T-helper 1 cell treated with Interleukin-12 subunit alpha and Interleukin-12 subunit beta and Interleukin-4 antibody, amounts not matched to agents 30 μg/mL and 1 μg/mL, for 36 hours (primary cell): ENCODE results near the gene NFASC.

ENCODE experiments used
- H3K27ac Mint-ChIP-seq: one replicate; pipeline ENCODE4 v1.8.0; 2021; ENCODE audit warnings: mild to moderate bottlenecking, mixed read lengths
- H3K27me3 Mint-ChIP-seq: one replicate; pipeline ENCODE4 v1.8.0; 2021; ENCODE audit warnings: low read depth, mixed read lengths
- H3K36me3 Mint-ChIP-seq: one replicate; pipeline ENCODE4 v1.8.0; 2021; ENCODE audit warnings: low read depth, mixed read lengths
- H3K4me1 Mint-ChIP-seq: one replicate; pipeline ENCODE4 v1.8.0; 2021; ENCODE audit warnings: low read depth, mixed read lengths
- H3K4me3 Mint-ChIP-seq: one replicate; pipeline ENCODE4 v1.8.0; 2021; ENCODE audit warnings: mild to moderate bottlenecking, moderate library complexity, mixed read lengths
- H3K9me3 Mint-ChIP-seq: one replicate; pipeline ENCODE4 v1.8.0; 2021; ENCODE audit warnings: mixed read lengths

The NFASC gene

GRCh38 chr1:205049479-205049878 is 178.8 kb downstream of the NFASC start:
- no peaks in the 10 kb centered on the region for H3K4me1 Mint-ChIP-seq
- H3K27ac Mint-ChIP-seq: no peak overlapping the region
- H3K36me3 Mint-ChIP-seq: no peaks in the 10 kb centered on the region
- H3K4me3 Mint-ChIP-seq: no peak overlapping the region
- peaks cover 28% of the 10 kb centered on the region for H3K27me3 Mint-ChIP-seq
- no peaks in the 10 kb centered on the region for H3K9me3 Mint-ChIP-seq

DNA sequence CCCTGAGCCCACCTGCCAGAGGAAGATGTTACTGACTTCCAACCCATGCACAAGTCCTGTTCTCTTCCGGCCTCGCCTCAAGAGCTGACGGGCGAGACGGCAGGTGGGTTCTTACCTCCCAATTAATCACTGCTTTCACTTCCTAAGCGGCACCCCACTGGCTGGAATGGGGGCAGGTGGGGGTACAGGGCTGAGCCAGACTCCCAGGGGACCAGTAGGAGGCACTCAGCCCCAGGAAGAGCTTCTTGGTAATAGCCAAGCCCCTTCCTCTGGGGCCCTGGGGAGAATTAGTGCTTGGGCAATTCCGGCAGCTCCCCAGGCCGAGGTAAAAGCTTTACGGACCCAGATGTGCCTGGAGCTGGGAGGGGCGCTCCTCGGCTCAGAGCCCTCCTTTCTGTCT is 182.0 kb downstream of the NFASC start:
- no peaks in the 10 kb centered on the region for H3K36me3 Mint-ChIP-seq

GRCh38 chr1:205053296-205053695 is 182.6 kb downstream of the NFASC start:
- Mint-ChIP-seq H3K9me3 (no peaks in the 10 kb centered on the region), H3K4me1 (no peaks in the 10 kb centered on the region), H3K27me3 (peaks cover 4% of the 10 kb centered on the region), H3K4me3 (no peak overlapping the region), H3K27ac (no peak overlapping the region), H3K36me3 (no peaks in the 10 kb centered on the region)

More for the DNA sequence above, 182.0 kb downstream of the NFASC start:
- Mint-ChIP-seq H3K27me3 (peaks cover 10% of the 10 kb centered on the region), H3K4me3 (no peak overlapping the region), H3K4me1 (no peaks in the 10 kb centered on the region), H3K9me3 (no peaks in the 10 kb centered on the region), H3K27ac (no peak overlapping the region)

DNA sequence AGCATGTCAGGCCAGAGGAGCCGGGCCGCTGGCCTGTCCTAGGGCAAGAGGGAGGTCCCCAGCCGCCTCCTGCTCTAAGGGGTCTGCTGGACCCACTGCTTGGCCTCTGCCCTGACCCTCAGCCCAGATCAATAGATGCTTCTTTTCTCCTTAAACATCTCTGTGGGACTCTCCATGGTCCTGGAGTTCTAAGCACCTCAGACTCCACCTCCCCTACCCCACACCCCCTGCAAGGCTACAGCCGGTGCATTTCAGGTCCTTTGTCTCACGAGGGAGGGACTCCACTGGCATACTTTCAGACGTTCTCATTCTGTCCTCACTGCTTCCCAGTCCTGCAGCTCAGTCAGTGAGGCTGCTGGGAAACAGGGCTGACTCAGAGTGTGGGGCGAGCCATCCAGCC is 183.4 kb downstream of the NFASC start:
- Mint-ChIP-seq H3K4me1 (no peaks in the 10 kb centered on the region), H3K27ac (no peak overlapping the region), H3K4me3 (no peak overlapping the region), H3K36me3 (no peaks in the 10 kb centered on the region), H3K27me3 (no peaks in the 10 kb centered on the region), H3K9me3 (no peaks in the 10 kb centered on the region)

DNA sequence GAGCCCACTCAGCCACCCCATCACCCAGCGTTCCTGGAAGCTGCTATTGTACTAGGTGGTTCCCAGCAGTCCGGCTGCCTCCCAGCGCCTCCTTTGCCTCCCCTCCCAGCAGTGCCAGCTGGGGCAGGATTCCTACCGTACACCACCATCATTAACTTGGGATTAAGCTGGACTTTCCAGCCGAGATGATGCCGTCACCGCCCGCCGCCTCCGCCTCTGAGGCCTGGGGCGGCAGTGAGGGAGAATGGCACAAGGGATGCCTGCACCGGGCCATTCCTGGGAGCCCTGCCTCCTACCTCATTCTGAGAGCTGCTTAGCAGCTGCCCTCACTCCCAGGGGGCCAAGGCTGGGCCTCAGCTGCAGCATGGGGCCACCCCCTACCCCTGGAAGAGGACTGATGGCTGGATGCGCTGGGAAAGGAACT is 185.5 kb downstream of the NFASC start:
- Mint-ChIP-seq H3K4me3 (no peak overlapping the region), H3K36me3 (no peaks in the 10 kb centered on the region), H3K27me3 (no peaks in the 10 kb centered on the region), H3K27ac (no peak overlapping the region), H3K4me1 (no peaks in the 10 kb centered on the region), H3K9me3 (no peaks in the 10 kb centered on the region)

GRCh38 chr1:205056956-205057568 is 186.4 kb downstream of the NFASC start:
- no peaks in the 10 kb centered on the region for H3K9me3 Mint-ChIP-seq
- no peaks in the 10 kb centered on the region for H3K36me3 Mint-ChIP-seq
- H3K4me1 Mint-ChIP-seq: no peaks in the 10 kb centered on the region
- H3K27me3 Mint-ChIP-seq: no peaks in the 10 kb centered on the region
- no peak overlapping the region for H3K27ac Mint-ChIP-seq
- no peak overlapping the region for H3K4me3 Mint-ChIP-seq

GRCh38 chr1:205057808-205058575 is 187.3 kb downstream of the NFASC start:
- H3K36me3 Mint-ChIP-seq: no peaks in the 10 kb centered on the region
- no peaks in the 10 kb centered on the region for H3K9me3 Mint-ChIP-seq
- no peaks in the 10 kb centered on the region for H3K27me3 Mint-ChIP-seq
- no peaks in the 10 kb centered on the region for H3K4me1 Mint-ChIP-seq
- H3K4me3 Mint-ChIP-seq: no peak overlapping the region
- H3K27ac Mint-ChIP-seq: no peak overlapping the region

- Mint-ChIP-seq H3K4me3 (no peak overlapping the region), H3K36me3 (no peaks in the 10 kb centered on the region), H3K4me1 (peaks cover 3% of the 10 kb centered on the region), H3K9me3 (no peaks in the 10 kb centered on the region), H3K27ac (no peak overlapping the region), H3K27me3 (no peaks in the 10 kb centered on the region)
These were observed 188.2 kb downstream of the NFASC start for GRCh38 chr1:205058853-205059252.

DNA sequence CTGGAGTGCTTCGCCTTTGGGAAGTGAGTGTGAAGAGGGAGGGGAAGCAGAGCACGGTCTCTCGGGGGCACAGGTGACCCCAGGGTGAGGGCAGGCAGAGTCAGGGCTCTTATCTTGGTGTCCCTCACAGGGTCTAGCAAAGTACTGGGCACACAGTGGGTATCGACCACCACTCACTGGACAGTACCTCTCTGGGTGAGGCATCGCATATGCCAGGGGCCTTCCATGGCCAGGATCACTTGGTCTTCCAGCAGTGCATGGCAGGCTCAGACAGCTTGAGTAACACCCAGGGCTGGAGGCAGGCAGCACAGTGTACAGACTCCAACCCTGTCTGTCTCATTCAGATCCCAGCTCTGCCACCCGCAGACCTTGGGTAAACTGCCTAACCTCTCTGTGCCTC is 189.0 kb downstream of the NFASC start:
- peaks cover 4% of the 10 kb centered on the region for H3K4me1 Mint-ChIP-seq
- no peak overlapping the region for H3K4me3 Mint-ChIP-seq
- H3K9me3 Mint-ChIP-seq: no peaks in the 10 kb centered on the region
- no peak overlapping the region for H3K27ac Mint-ChIP-seq
- no peaks in the 10 kb centered on the region for H3K27me3 Mint-ChIP-seq
- no peaks in the 10 kb centered on the region for H3K36me3 Mint-ChIP-seq

DNA sequence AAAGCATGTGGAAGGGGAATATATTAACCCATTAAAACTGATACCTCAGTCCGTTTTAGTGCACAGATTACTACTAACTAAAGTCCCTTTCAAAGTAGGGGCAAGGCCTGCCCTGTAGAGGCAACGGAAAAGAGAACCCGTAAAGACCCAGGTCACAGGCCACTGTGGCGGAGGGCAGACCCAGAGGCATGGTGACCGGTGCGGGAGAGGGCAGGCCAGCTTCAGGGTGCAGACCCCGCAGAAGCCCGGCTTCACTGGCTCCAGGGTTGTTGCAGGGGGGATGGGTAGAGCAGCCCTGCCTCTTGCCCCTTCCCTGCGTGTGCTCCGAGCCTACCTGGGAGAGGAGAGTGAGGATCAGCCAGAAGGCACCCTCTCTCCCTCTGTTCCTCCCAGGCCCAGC is 190.1 kb downstream of the NFASC start:
- Mint-ChIP-seq H3K4me1 (peaks cover 4% of the 10 kb centered on the region), H3K36me3 (no peaks in the 10 kb centered on the region), H3K27me3 (no peaks in the 10 kb centered on the region), H3K9me3 (no peaks in the 10 kb centered on the region), H3K4me3 (no peak overlapping the region), H3K27ac (no peak overlapping the region)

DNA sequence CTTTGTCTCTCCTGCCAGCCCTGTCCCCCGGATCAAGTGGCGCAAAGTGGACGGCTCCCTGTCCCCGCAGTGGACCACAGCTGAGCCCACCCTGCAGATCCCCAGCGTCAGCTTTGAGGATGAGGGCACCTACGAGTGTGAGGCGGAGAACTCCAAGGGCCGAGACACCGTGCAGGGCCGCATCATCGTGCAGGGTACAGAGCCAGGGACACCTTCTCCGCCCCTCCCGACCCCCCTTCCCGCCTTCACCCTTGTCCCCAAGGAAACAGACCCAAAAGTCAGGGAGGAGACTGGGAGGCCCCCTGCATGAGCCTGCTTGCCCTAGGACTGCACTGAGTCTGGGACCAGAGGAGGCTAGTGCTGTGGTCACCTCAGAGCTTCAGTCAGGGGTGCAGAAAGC is 190.6 kb downstream of the NFASC start:
- Mint-ChIP-seq H3K4me1 (peaks cover 4% of the 10 kb centered on the region), H3K4me3 (no peak overlapping the region), H3K27me3 (no peaks in the 10 kb centered on the region), H3K36me3 (no peaks in the 10 kb centered on the region), H3K27ac (no peak overlapping the region), H3K9me3 (no peaks in the 10 kb centered on the region)

- H3K27ac Mint-ChIP-seq: no peak overlapping the region
- no peaks in the 10 kb centered on the region for H3K9me3 Mint-ChIP-seq
- H3K27me3 Mint-ChIP-seq: no peaks in the 10 kb centered on the region
- H3K4me1 Mint-ChIP-seq: peaks cover 4% of the 10 kb centered on the region
- no peaks in the 10 kb centered on the region for H3K36me3 Mint-ChIP-seq
- no peak overlapping the region for H3K4me3 Mint-ChIP-seq
These were observed 191.0 kb downstream of the NFASC start for GRCh38 chr1:205061665-205062069.

- no peaks in the 10 kb centered on the region for H3K27me3 Mint-ChIP-seq
- peaks cover 4% of the 10 kb centered on the region for H3K4me1 Mint-ChIP-seq
- no peak overlapping the region for H3K27ac Mint-ChIP-seq
- no peak overlapping the region for H3K4me3 Mint-ChIP-seq
- H3K9me3 Mint-ChIP-seq: no peaks in the 10 kb centered on the region
- no peaks in the 10 kb centered on the region for H3K36me3 Mint-ChIP-seq
These were observed 191.7 kb downstream of the NFASC start for GRCh38 chr1:205062319-205062718.

DNA sequence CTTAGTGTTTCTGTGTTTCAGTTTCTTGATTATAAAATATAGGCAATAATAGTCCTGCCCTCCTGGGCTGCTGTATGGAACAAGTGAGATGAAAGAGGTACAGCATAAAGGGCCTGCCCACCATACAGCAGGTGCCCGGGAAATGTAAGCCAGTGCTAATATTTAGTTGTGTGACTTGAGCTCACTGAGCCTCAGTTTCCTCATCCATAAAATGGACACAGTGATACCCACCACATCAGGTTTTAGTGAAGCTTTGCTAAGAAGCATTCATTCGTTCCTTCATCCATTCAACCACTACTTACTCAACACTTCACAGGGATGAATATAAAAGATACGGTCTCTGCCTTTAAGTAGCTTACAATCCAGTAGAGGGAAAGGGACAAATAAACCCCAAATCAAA is 192.2 kb downstream of the NFASC start:
- Mint-ChIP-seq H3K4me1 (peaks cover 4% of the 10 kb centered on the region), H3K9me3 (no peaks in the 10 kb centered on the region), H3K27me3 (no peaks in the 10 kb centered on the region), H3K27ac (no peak overlapping the region), H3K36me3 (no peaks in the 10 kb centered on the region), H3K4me3 (no peak overlapping the region)

- Mint-ChIP-seq H3K4me1 (peaks cover 4% of the 10 kb centered on the region), H3K36me3 (no peaks in the 10 kb centered on the region), H3K27me3 (no peaks in the 10 kb centered on the region), H3K27ac (no peak overlapping the region), H3K4me3 (no peak overlapping the region), H3K9me3 (no peaks in the 10 kb centered on the region)
These were observed 193.6 kb downstream of the NFASC start for GRCh38 chr1:205064301-205064700.
